Neural progenitor cell (in vitro differentiated cells): ENCODE measurements around the gene SPECC1L. TPM values are rescaled to one million over a fixed set of nuclear protein-coding genes. Genes with fewer than 3 reads are reported as not detected.
A peak's percentile ranks its signal among the peaks of the same experiment; 100 is the strongest.

ENCODE experiments used
- DNase-seq: peaks from one replicate; pipeline ENCODE4 v3.0.0-alpha.2; 2016; ENCODE audit warnings: low spot score
- H2AFZ ChIP-seq: fragments of 200-600 bp; sonication (generic); replicated peaks from 2 replicates; pipeline ENCODE4 v1.6.1; 2016; ENCODE audit warnings: antibody characterized with exemption
- H3F3A ChIP-seq: fragments of 200-600 bp; sonication (generic); 2 replicates; pipeline ENCODE4 v1.6.1; 2016; ENCODE audit warnings: antibody characterized with exemption, low read depth
- H3K27ac ChIP-seq: fragments of 200-600 bp; sonication (generic); 2 replicates; pipeline ENCODE4 v1.5.1; 2016; ENCODE audit warnings: mild to moderate bottlenecking
- H3K27me3 ChIP-seq: fragments of 200-600 bp; sonication (generic); 2 replicates; pipeline ENCODE4 v1.6.1; 2016; ENCODE audit warnings: mild to moderate bottlenecking, moderate library complexity
- H3K36me3 ChIP-seq: fragments of 200-600 bp; sonication (generic); 2 replicates; pipeline ENCODE4 v1.5.1; 2016
- H3K4me1 ChIP-seq: fragments of 200-600 bp; sonication (generic); 2 replicates; pipeline ENCODE4 v1.6.1; 2016; ENCODE audit warnings: mixed run types
- H3K4me2 ChIP-seq: fragments of 200-600 bp; sonication (generic); 2 replicates; pipeline ENCODE4 v1.6.1; 2016
- H3K4me3 ChIP-seq: fragments of 200-600 bp; sonication (generic); 2 replicates; pipeline ENCODE4 v1.5.1; 2016
- H3K79me2 ChIP-seq: fragments of 200-600 bp; sonication (generic); 2 replicates; pipeline ENCODE4 v1.6.1; 2016; ENCODE audit warnings: low read depth
- H3K9ac ChIP-seq: fragments of 200-600 bp; sonication (generic); 2 replicates; pipeline ENCODE4 v1.6.1; 2016
- H3K9me3 ChIP-seq: fragments of 200-600 bp; sonication (generic); 2 replicates; pipeline ENCODE4 v1.5.1; 2016; ENCODE audit warnings: low read depth
- H4K20me1 ChIP-seq: fragments of 200-600 bp; sonication (generic); 2 replicates; pipeline ENCODE4 v1.6.1; 2016; ENCODE audit warnings: low read depth
- H3K27ac Mint-ChIP-seq: 3 replicates; pipeline ENCODE4 v1.8.0; 2021; ENCODE audit warnings: mixed read lengths
- H3K27me3 Mint-ChIP-seq: 2 replicates; pipeline ENCODE4 v1.8.0; 2022; ENCODE audit warnings: low read depth, mild to moderate bottlenecking, inconsistent platforms, moderate library complexity, mixed read lengths; ENCODE audit not compliant: insufficient read depth
- H3K36me3 Mint-ChIP-seq: 3 replicates; pipeline ENCODE4 v1.8.0; 2021; ENCODE audit warnings: mixed read lengths
- H3K4me1 Mint-ChIP-seq: 3 replicates; pipeline ENCODE4 v1.8.0; 2021; ENCODE audit warnings: mixed read lengths
- H3K4me3 Mint-ChIP-seq: 3 replicates; pipeline ENCODE4 v1.8.0; 2021; ENCODE audit warnings: mild to moderate bottlenecking, moderate library complexity, mixed read lengths
- H3K9me3 Mint-ChIP-seq: 3 replicates; pipeline ENCODE4 v1.8.0; 2020; ENCODE audit warnings: mixed read lengths
- EZH2 ChIP-seq: fragments of 200-600 bp; sonication (generic); IDR thresholded peaks from 2 replicates; pipeline ENCODE4 v1.6.1; 2017; ENCODE audit warnings: antibody characterized with exemption, mild to moderate bottlenecking, moderate library complexity
- EZH2phosphoT487 ChIP-seq: fragments of 200-600 bp; sonication (generic); IDR thresholded peaks from 2 replicates; pipeline ENCODE4 v1.6.1; 2017; ENCODE audit warnings: antibody characterized with exemption
- total RNA-seq: library from RNA; depleted of rRNA; stranded (reverse); fragments of >200 nt; gene quantifications from 2 replicates; pipeline ENCODE4 v1.2.3, GENCODE V29; 2015; ENCODE audit warnings: low replicate concordance
- TF ChIP-seq, protein P1 (sequence below): fragments of 200-600 bp; sonication (generic); IDR thresholded peaks from 2 replicates; pipeline ENCODE4 v1.5.1; 2017; ENCODE audit warnings: antibody characterized with exemption, mild to moderate bottlenecking

The SPECC1L gene
- total RNA-seq, 1 donor from 2014 or later = 48.9 TPM

DNA sequence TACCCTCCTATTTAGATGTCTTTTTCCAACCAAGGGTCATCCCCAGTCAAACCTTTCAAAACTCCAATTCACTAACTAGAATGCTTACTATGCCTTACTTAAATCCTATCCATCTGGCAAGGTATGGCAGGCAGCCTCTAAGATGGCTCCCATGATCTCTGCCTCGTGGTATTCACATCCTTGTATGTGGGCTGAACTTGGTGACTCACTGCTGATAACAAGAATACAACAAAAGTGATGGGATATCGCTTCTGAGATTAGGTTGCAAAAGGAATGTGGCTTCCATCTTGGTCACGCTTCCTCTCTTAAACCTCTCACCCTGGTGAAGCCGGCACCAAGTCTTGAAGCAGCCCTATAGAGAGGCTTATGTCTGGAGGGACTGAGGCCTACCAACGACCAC is 194.9 kb downstream of the SPECC1L start:
- Histone ChIP-seq H4K20me1 (no peaks in the 10 kb centered on the region), H3K9me3 (no peaks in the 10 kb centered on the region), H3K27me3 (no peaks in the 10 kb centered on the region), H3F3A (peaks cover 7% of the 10 kb centered on the region), H3K36me3 (no peaks in the 10 kb centered on the region), H3K9ac (no peak overlapping the region), H3K4me3 (no peak overlapping the region), H3K4me1 (peaks cover 13% of the 10 kb centered on the region), H2AFZ (no peak overlapping the region), H3K27ac (no peak overlapping the region), H3K4me2 (no peak overlapping the region), H3K79me2 (no peaks in the 10 kb centered on the region)
- Mint-ChIP-seq H3K27ac (no peak overlapping the region), H3K4me3 (no peak overlapping the region), H3K27me3 (peaks cover 9% of the 10 kb centered on the region), H3K9me3 (no peaks in the 10 kb centered on the region), H3K4me1 (peaks cover 21% of the 10 kb centered on the region), H3K36me3 (no peaks in the 10 kb centered on the region)
- TF ChIP-seq, protein P1, sequence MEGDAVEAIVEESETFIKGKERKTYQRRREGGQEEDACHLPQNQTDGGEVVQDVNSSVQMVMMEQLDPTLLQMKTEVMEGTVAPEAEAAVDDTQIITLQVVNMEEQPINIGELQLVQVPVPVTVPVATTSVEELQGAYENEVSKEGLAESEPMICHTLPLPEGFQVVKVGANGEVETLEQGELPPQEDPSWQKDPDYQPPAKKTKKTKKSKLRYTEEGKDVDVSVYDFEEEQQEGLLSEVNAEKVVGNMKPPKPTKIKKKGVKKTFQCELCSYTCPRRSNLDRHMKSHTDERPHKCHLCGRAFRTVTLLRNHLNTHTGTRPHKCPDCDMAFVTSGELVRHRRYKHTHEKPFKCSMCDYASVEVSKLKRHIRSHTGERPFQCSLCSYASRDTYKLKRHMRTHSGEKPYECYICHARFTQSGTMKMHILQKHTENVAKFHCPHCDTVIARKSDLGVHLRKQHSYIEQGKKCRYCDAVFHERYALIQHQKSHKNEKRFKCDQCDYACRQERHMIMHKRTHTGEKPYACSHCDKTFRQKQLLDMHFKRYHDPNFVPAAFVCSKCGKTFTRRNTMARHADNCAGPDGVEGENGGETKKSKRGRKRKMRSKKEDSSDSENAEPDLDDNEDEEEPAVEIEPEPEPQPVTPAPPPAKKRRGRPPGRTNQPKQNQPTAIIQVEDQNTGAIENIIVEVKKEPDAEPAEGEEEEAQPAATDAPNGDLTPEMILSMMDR = no peak
- DNase-seq = no peak

DNA sequence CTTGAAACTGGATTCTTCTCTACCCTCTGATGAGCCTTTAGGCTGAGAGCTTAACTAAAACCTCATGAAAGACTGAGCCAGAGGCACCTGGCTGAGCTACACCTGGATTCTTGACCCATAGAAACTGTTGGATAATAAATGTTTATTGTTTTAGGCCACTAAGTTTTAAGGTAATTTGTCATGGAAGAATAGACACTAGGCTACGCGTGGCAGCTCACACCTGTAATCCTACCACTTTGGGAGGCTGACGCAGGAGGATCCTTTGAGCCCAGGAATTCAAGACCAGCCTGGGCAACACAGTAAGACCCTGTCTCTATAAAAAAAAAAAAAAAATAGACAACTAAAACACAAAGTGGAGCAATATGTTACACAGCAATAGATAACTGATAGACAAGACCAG is 195.3 kb downstream of the SPECC1L start:
- Mint-ChIP-seq H3K4me3 (no peak overlapping the region), H3K36me3 (no peaks in the 10 kb centered on the region), H3K27me3 (peaks cover 10% of the 10 kb centered on the region), H3K9me3 (no peaks in the 10 kb centered on the region), H3K4me1 (peaks cover 17% of the 10 kb centered on the region), H3K27ac (no peak overlapping the region)
- Histone ChIP-seq H3K4me3 (no peak overlapping the region), H3K36me3 (no peaks in the 10 kb centered on the region), H4K20me1 (no peaks in the 10 kb centered on the region), H3K27ac (no peak overlapping the region), H2AFZ (no peak overlapping the region), H3K27me3 (no peaks in the 10 kb centered on the region), H3F3A (peaks cover 7% of the 10 kb centered on the region), H3K9me3 (no peaks in the 10 kb centered on the region), H3K4me1 (peaks cover 13% of the 10 kb centered on the region), H3K79me2 (no peaks in the 10 kb centered on the region), H3K9ac (no peak overlapping the region), H3K4me2 (no peak overlapping the region)
- no peak for DNase-seq
- TF ChIP-seq EZH2phosphoT487 (no peak), EZH2 (no peak)
- TF ChIP-seq, protein P1 = no peak

DNA sequence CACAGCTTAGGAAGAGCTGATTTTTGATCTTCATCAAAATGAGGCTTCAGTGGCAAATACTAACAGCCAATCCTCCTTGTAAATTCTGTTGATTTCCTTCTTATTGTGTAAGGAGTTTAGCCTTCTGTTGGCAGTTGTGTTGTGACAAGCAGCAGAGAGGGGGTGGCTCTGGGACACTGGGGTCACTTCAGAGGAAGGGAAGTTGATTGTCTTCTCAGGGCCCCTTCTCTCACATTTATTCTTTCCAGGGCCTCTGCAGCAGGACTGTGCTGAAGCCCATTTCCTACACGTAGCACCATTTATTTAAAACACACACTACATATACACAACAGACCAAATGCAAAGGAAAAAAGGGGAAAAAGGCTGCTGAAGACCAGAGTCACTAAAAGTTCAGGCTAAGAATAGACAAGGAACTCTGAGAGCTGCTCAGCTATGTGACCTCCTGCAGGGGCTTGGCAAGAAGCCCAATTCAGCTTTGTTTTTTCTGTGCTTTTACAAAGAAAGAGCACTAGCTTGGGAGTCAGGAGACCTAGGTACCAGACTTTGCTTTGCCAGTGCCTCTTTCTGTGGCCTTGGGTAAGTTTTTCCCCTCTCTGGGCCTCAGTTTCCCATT is 196.2 kb downstream of the SPECC1L start:
- H3K9me3 ChIP-seq = no peaks in the 10 kb centered on the region
- H3K27ac Mint-ChIP-seq = peak overlapping the region; percentile 14

More for the DNA sequence above, 196.2 kb downstream of the SPECC1L start:
- H3K4me1 Mint-ChIP-seq = peaks cover 17% of the 10 kb centered on the region
- TF ChIP-seq EZH2phosphoT487 (no peak), EZH2 (no peak)
- TF ChIP-seq, protein P1 = no peak
- no peak overlapping the region for H3K27ac ChIP-seq
- H3K9ac ChIP-seq = no peak overlapping the region
- peaks cover 13% of the 10 kb centered on the region for H3K4me1 ChIP-seq
- peak; percentile 54 for DNase-seq
- peak overlapping the region; percentile 20 for H2AFZ ChIP-seq
- H3K79me2 ChIP-seq = no peaks in the 10 kb centered on the region
- H3K36me3 ChIP-seq = no peaks in the 10 kb centered on the region
- H3K4me3 Mint-ChIP-seq = no peak overlapping the region
- no peaks in the 10 kb centered on the region for H3K36me3 Mint-ChIP-seq
- H3K9me3 Mint-ChIP-seq = no peaks in the 10 kb centered on the region
- no peaks in the 10 kb centered on the region for H3K27me3 ChIP-seq
- peaks cover 10% of the 10 kb centered on the region for H3K27me3 Mint-ChIP-seq
- H4K20me1 ChIP-seq = no peaks in the 10 kb centered on the region
- H3K4me3 ChIP-seq = no peak overlapping the region
- peak overlapping the region; percentile 19 for H3K4me2 ChIP-seq
- peaks cover 7% of the 10 kb centered on the region for H3F3A ChIP-seq
